Measurements from ENCODE around the gene MDK.
A peak's percentile ranks its signal among the peaks of the same experiment; 100 is the strongest.

The MDK gene

GRCh38 chr11:46381048-46381818 is at the start of gene MDK:
Gene MDK (plus strand): TSS chr11:46381669. CDS start chr11:46382058, 389 bp downstream.
- peak; percentile 87 for DNase-seq

- DNase-seq = no peak
These were observed 49.3 kb upstream of the MDK start for GRCh38 chr11:46332093-46332567.

GRCh38 chr11:46332568-46333393 is 48.7 kb upstream of the MDK start:
- DNase-seq = peak; percentile 65

- DNase-seq = peak; percentile 56
These were observed 48.0 kb upstream of the MDK start for GRCh38 chr11:46333394-46333947.

GRCh38 chr11:46334211-46334610 is 47.3 kb upstream of the MDK start:
- DNase-seq = no peak

GRCh38 chr11:46335271-46335670 is 46.2 kb upstream of the MDK start:
- DNase-seq = no peak

- no peak for DNase-seq
These were observed 45.4 kb upstream of the MDK start for GRCh38 chr11:46335890-46336562.

- no peak for DNase-seq
These were observed 44.8 kb upstream of the MDK start for GRCh38 chr11:46336563-46337180.

- DNase-seq = no peak
These were observed 43.7 kb upstream of the MDK start for GRCh38 chr11:46337626-46338345.

- no peak for DNase-seq
These were observed 42.9 kb upstream of the MDK start for GRCh38 chr11:46338636-46338987.

- DNase-seq = peak; percentile 68
These were observed 42.3 kb upstream of the MDK start for GRCh38 chr11:46338988-46339666.

GRCh38 chr11:46339816-46340215 is 41.7 kb upstream of the MDK start:
- no peak for DNase-seq

- DNase-seq = no peak
These were observed 40.0 kb upstream of the MDK start for GRCh38 chr11:46341454-46341853.

- DNase-seq = peak; percentile 29
These were observed 39.2 kb upstream of the MDK start for GRCh38 chr11:46342239-46342638.

- no peak for DNase-seq
These were observed 37.9 kb upstream of the MDK start for GRCh38 chr11:46343520-46343919.

- no peak for DNase-seq
These were observed 36.3 kb upstream of the MDK start for GRCh38 chr11:46345131-46345597.

GRCh38 chr11:46345881-46346484 is 35.5 kb upstream of the MDK start:
- no peak for DNase-seq

- DNase-seq = peak; percentile 93
These were observed 34.4 kb upstream of the MDK start, which contains the start of gene DGKZ for GRCh38 chr11:46346886-46347636. Gene DGKZ (plus strand): TSS chr11:46347463. CDS start chr11:46347660, 197 bp downstream.

GRCh38 chr11:46347637-46348311 is 33.7 kb upstream of the MDK start:
- DNase-seq = no peak

All from eye (tissue), 1 donor.